Panc1 (cell line): ENCODE measurements around the gene ENOX1.

Experiments
- POLR2AphosphoS5 ChIP-seq: IDR thresholded peaks from 2 replicates; pipeline ENCODE4 v1.6.1; 2012; ENCODE audit warnings: mild to moderate bottlenecking, low read depth, low read length, moderate library complexity
- SIN3A ChIP-seq: IDR thresholded peaks from 2 replicates; pipeline ENCODE4 v1.6.1; 2012; ENCODE audit warnings: low read depth, mild to moderate bottlenecking, low read length, moderate library complexity, borderline replicate concordance; ENCODE audit not compliant: insufficient read depth
- TCF7L2 ChIP-seq: IDR thresholded peaks from 2 replicates; pipeline ENCODE4 v1.6.1; 2011; ENCODE audit warnings: mild to moderate bottlenecking, low read depth, low read length, inconsistent platforms
- TF ChIP-seq, protein P1 (sequence below): fragments of 450-650 bp; IDR thresholded peaks from 2 replicates; pipeline ENCODE4 v1.5.1; 2017; ENCODE audit warnings: mild to moderate bottlenecking
- TF ChIP-seq, protein P2 (sequence below), 2 experiments: IDR thresholded peaks; 2 replicates each; pipeline ENCODE4 v1.6.1; 2011 to 2012; ENCODE audit warnings: low read depth in 2 of 2, control low read depth in 1 of 2, low read length in 1 of 2, mild to moderate bottlenecking in 1 of 2, moderate library complexity in 1 of 2; ENCODE audit not compliant: insufficient read depth in 1 of 2

- TF ChIP-seq TCF7L2 (no peak), POLR2AphosphoS5 (no peak), SIN3A (no peak)
- TF ChIP-seq, protein P1, sequence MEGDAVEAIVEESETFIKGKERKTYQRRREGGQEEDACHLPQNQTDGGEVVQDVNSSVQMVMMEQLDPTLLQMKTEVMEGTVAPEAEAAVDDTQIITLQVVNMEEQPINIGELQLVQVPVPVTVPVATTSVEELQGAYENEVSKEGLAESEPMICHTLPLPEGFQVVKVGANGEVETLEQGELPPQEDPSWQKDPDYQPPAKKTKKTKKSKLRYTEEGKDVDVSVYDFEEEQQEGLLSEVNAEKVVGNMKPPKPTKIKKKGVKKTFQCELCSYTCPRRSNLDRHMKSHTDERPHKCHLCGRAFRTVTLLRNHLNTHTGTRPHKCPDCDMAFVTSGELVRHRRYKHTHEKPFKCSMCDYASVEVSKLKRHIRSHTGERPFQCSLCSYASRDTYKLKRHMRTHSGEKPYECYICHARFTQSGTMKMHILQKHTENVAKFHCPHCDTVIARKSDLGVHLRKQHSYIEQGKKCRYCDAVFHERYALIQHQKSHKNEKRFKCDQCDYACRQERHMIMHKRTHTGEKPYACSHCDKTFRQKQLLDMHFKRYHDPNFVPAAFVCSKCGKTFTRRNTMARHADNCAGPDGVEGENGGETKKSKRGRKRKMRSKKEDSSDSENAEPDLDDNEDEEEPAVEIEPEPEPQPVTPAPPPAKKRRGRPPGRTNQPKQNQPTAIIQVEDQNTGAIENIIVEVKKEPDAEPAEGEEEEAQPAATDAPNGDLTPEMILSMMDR, result no peak
- TF ChIP-seq, protein P2, sequence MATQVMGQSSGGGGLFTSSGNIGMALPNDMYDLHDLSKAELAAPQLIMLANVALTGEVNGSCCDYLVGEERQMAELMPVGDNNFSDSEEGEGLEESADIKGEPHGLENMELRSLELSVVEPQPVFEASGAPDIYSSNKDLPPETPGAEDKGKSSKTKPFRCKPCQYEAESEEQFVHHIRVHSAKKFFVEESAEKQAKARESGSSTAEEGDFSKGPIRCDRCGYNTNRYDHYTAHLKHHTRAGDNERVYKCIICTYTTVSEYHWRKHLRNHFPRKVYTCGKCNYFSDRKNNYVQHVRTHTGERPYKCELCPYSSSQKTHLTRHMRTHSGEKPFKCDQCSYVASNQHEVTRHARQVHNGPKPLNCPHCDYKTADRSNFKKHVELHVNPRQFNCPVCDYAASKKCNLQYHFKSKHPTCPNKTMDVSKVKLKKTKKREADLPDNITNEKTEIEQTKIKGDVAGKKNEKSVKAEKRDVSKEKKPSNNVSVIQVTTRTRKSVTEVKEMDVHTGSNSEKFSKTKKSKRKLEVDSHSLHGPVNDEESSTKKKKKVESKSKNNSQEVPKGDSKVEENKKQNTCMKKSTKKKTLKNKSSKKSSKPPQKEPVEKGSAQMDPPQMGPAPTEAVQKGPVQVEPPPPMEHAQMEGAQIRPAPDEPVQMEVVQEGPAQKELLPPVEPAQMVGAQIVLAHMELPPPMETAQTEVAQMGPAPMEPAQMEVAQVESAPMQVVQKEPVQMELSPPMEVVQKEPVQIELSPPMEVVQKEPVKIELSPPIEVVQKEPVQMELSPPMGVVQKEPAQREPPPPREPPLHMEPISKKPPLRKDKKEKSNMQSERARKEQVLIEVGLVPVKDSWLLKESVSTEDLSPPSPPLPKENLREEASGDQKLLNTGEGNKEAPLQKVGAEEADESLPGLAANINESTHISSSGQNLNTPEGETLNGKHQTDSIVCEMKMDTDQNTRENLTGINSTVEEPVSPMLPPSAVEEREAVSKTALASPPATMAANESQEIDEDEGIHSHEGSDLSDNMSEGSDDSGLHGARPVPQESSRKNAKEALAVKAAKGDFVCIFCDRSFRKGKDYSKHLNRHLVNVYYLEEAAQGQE (IDR thresholded peaks at IDR 0.05; ENCODE audit: insufficient read depth in 1 of 2, low read depth in 2 of 2, low read length in 1 of 2), result no peak
These were observed 146.3 kb downstream of the ENOX1 start for GRCh38 chr13:43640476-43640875.
